Esophagus muscularis mucosa (tissue), 4 donors: ENCODE data around the gene DLG5. TPM values are rescaled to one million over a fixed set of nuclear protein-coding genes. Genes with fewer than 3 reads are reported as not detected.

Source experiments
- DNase-seq: peaks from one replicate; pipeline ENCODE4 v3.0.0-alpha.2; 2017; ENCODE audit errors: extremely low spot score
- H3K27ac ChIP-seq, 4 donors: fragments of 200-600 bp; sonication (generic); replicated peaks in 1 of 4; 1 replicate in 3 of 4; 2 replicates in 1 of 4; pipeline ENCODE4 v1.5.1; 2016 to 2019; ENCODE audit warnings: mild to moderate bottlenecking in 1 of 4
- H3K27me3 ChIP-seq, 4 donors: fragments of 200-600 bp; sonication (generic); one replicate each; pipeline versions ENCODE4 v1.5.1 to v1.6.0; 2016 to 2019
- H3K36me3 ChIP-seq, 4 donors: fragments of 200-600 bp; sonication (generic); one replicate each; pipeline ENCODE4 v1.5.1; 2016 to 2019
- H3K4me1 ChIP-seq, 4 donors: fragments of 200-600 bp; sonication (generic); one replicate each; pipeline ENCODE4 v1.5.1; 2016 to 2019
- H3K4me3 ChIP-seq, 4 donors: fragments of 200-600 bp; sonication (generic); 1 replicate in 2 of 4; 2 replicates in 2 of 4; pipeline ENCODE4 v1.5.1; 2016 to 2019; ENCODE audit warnings: mild to moderate bottlenecking in 4 of 4, moderate library complexity in 1 of 4
- H3K9me3 ChIP-seq, 4 donors: fragments of 200-600 bp; sonication (generic); 1 replicate in 3 of 4; 2 replicates in 1 of 4; pipeline ENCODE4 v1.5.1; 2016 to 2019
- CTCF ChIP-seq, 3 experiments: fragments of 200-600 bp in 2 of 3; fragments of 450-650 bp in 1 of 3; sonication (generic) in 2 of 3; IDR thresholded peaks; one replicate each; pipeline ENCODE4 v1.5.1; 2017 to 2019; ENCODE audit warnings: antibody characterized with exemption in 3 of 3, mild to moderate bottlenecking in 2 of 3, moderate library complexity in 1 of 3
- EP300 ChIP-seq: sonication (generic); formaldehyde crosslinking; IDR thresholded peaks from one replicate; pipeline ENCODE4 v1.6.1; 2017; ENCODE audit warnings: antibody characterized with exemption
- POLR2A ChIP-seq: fragments of 450-650 bp; IDR thresholded peaks from one replicate; pipeline ENCODE4 v1.6.1; 2017; ENCODE audit warnings: antibody characterized with exemption, moderate library complexity, mild to moderate bottlenecking, low read depth
- POLR2AphosphoS5 ChIP-seq, 2 donors: sonication (generic); formaldehyde crosslinking; IDR thresholded peaks; one replicate each; pipeline ENCODE4 v1.6.1; 2017; ENCODE audit warnings: antibody characterized with exemption in 2 of 2
- WGBS: methylation state at CpG from one replicate; pipeline ENCODE4 v1.1.5; 2018; 5-methylcytosine and 5-hydroxymethylcytosine counted together
- intact Hi-C: fragments of 100-400 bp; cut with DNase I; formaldehyde crosslinking; loops from one replicate; pipeline ENCODE4 v1.15.1; 2023
- total RNA-seq, 4 donors: library from RNA; depleted of rRNA; stranded (reverse); fragments of >200 nt; gene quantifications; one replicate each; pipeline versions ENCODE4 v1.1.0 to v1.2.1, GENCODE V29; 2016

Gene DLG5
- total RNA-seq, 4 donors from 2014 or later, result 55.7 to 120 (median 76.6) TPM

- intact Hi-C loops, result no loop called here
Measured at GRCh38 chr10:77840636-77841035, 85.9 kb downstream of the DLG5 start.

GRCh38 chr10:77837925-77838595 lies 88.5 kb downstream of the DLG5 start:
- H3K9me3 ChIP-seq, result no peaks in the 10 kb centered on the region
- H3K36me3 ChIP-seq, result peaks cover 42 to 94% (median 69%) of the 10 kb centered on the region in 4 donors
- 68% methylated on average over 6 of the region's 14 CpGs for WGBS
- peaks cover 14 to 36% (median 27%) of the 10 kb centered on the region in 4 donors for H3K4me1 ChIP-seq
- no peak overlapping the region for H3K4me3 ChIP-seq
- TF ChIP-seq EP300 (no peak), CTCF (IDR thresholded peaks at IDR 0.05) (no peak), POLR2A (no peak)
- no peaks in the 10 kb centered on the region for H3K27me3 ChIP-seq
- H3K27ac ChIP-seq, result peak overlapping the region in 2 of 4 donors; percentile 34 to 36
- intact Hi-C loops, result no loop called here
- DNase-seq, result no peak

More at GRCh38 chr10:77840636-77841035, 85.9 kb downstream of the DLG5 start:
- Histone ChIP-seq H3K27me3 (no peaks in the 10 kb centered on the region), H3K27ac (no peak overlapping the region), H3K4me1 (peaks cover 14 to 49% (median 44%) of the 10 kb centered on the region in 4 donors), H3K9me3 (no peaks in the 10 kb centered on the region), H3K4me3 (no peak overlapping the region), H3K36me3 (peaks cover 38 to 79% (median 53%) of the 10 kb centered on the region in 4 donors)
- no peak for DNase-seq
- TF ChIP-seq EP300 (no peak), CTCF (IDR thresholded peaks at IDR 0.05) (no peak), POLR2AphosphoS5 (IDR thresholded peaks at IDR 0.05) (no peak), POLR2A (no peak)
- WGBS, result 94% methylated on average over 8 of the region's 8 CpGs

GRCh38 chr10:77837248-77837924 lies 89.2 kb downstream of the DLG5 start:
- Histone ChIP-seq H3K4me3 (no peak overlapping the region), H3K27ac (peak overlapping the region in 1 of 4 donors; percentile 36), H3K9me3 (no peaks in the 10 kb centered on the region), H3K4me1 (peaks cover 14 to 36% (median 27%) of the 10 kb centered on the region in 4 donors), H3K27me3 (no peaks in the 10 kb centered on the region), H3K36me3 (peaks cover 46 to 94% (median 69%) of the 10 kb centered on the region in 4 donors)
- WGBS, result 72% methylated on average over 10 of the region's 10 CpGs
- TF ChIP-seq POLR2A, result no peak
- TF ChIP-seq POLR2AphosphoS5 (IDR thresholded peaks at IDR 0.05), result no peak
- TF ChIP-seq CTCF (IDR thresholded peaks at IDR 0.05), result no peak
- TF ChIP-seq EP300, result no peak
- intact Hi-C loops, result no loop called here
- no peak for DNase-seq

GRCh38 chr10:77836299-77836820 lies 90.2 kb downstream of the DLG5 start:
- Histone ChIP-seq H3K27ac (peak overlapping the region in 2 of 4 donors; percentile 13 to 33), H3K27me3 (no peaks in the 10 kb centered on the region), H3K4me3 (no peak overlapping the region), H3K9me3 (no peaks in the 10 kb centered on the region), H3K4me1 (peaks cover 14 to 36% (median 27%) of the 10 kb centered on the region in 4 donors), H3K36me3 (peaks cover 43 to 94% (median 67%) of the 10 kb centered on the region in 4 donors)
- intact Hi-C loops, result no loop called here
- 49% methylated on average over 11 of the region's 11 CpGs for WGBS
- DNase-seq, result no peak
- TF ChIP-seq POLR2AphosphoS5 (IDR thresholded peaks at IDR 0.05), result peak; percentile 22 to 47
- TF ChIP-seq CTCF (IDR thresholded peaks at IDR 0.05), result no peak
